Suppressor macrophage treated with lipopolysaccharide for 1 hour (primary cell): Measurements from ENCODE around the gene MAPK7.
"Not testable (repeated sequence)": the region's sequence is repeated elsewhere in the genome, so short reads cannot be mapped to it uniquely, and the experiment has no call there.

Experiments used
- DNase-seq, 3 donors: peaks; one replicate each; pipeline ENCODE4 v3.0.0-alpha.2; 2020 to 2022

The MAPK7 gene

DNA sequence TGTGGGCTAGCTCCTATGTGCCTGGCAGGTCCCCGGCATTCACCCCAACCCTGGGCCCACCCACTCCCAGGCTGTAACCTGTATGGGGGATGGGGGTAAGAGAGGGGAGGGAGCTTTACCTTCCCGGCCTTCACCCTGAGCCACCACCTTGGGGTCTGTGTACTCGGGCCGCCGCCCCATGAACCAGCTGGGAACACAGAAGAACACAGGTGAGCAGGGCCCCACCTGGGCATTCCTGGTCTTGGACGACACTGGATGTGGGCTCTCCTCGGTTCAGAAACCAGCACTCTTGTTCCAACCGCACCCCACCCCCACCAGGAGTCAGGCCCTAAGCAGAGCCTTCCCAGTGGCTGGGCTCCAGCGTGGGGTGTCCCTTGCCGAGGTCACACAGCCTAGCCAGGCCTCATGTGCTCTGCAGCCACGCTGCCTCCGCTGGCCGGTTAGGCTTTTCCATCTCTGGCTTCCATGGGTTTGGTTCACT lies 34.6 kb upstream of the MAPK7 start:
- no peak for DNase-seq

- no peak for DNase-seq
These were observed 33.8 kb upstream of the MAPK7 start for GRCh38 chr17:19344311-19345066.

DNA sequence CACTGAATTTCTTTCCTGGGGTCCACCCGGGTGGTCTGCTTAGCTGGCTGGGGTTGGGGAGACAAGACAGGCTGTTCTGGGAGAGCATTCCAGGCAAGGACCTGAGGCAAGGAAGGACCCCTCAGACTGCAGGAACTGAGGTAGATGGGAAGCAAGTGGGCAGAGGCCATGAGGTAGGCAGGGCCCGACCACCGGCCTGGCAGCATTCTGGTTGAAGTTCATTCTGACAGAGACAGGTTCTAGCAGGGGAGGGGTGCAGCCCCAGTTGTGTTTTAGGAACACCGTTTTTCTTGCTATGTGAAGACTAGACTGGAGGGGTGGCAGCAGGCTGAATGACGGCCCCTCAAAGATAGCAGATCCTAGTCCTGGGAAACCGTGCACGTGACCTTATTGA lies 33.2 kb upstream of the MAPK7 start:
- DNase-seq, result no peak

DNA sequence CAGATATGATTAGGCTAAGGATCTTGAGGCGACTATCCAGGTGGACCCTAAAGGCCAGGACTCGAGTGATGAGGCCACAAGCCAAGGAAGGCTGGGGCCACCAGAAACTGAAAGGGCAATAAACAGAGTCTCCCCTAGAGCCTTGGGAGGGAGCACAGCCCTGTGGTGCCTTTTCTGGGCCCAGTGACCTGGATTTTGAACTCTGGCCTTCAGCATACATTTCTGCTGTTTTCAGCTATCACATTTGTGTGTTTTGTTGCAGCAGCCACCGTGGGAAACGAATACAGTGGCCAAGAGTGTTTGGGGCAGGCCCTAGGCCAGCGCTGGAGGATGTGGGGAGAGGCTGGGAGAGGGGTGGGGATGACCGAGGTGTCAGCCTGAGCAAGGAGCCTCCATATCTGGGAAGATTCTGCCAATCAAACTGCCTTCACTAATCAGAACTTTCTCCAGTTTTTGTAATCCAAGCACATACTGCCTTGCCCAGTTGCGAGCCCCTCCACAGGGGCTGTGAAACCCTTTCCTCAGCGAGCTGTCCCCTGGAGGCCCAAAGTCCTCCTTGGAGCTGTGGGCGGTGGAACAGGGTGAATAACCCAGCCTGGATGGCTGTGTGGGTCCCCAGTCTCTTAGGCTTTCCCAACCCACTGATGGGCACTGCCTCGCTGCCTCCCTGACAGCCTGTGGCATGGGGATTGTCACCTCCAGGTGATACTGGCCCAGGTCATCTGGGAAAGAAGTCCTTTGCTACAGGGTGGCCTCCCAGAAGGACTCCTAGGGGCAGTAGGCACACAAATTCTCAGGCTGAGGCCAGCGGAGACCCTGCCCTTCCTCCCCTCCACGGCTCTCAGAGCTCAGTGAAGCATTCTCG lies 32.6 kb upstream of the MAPK7 start:
- DNase-seq, result no peak

GRCh38 chr17:19346351-19347255 lies 31.7 kb upstream of the MAPK7 start:
- no peak for DNase-seq

DNA sequence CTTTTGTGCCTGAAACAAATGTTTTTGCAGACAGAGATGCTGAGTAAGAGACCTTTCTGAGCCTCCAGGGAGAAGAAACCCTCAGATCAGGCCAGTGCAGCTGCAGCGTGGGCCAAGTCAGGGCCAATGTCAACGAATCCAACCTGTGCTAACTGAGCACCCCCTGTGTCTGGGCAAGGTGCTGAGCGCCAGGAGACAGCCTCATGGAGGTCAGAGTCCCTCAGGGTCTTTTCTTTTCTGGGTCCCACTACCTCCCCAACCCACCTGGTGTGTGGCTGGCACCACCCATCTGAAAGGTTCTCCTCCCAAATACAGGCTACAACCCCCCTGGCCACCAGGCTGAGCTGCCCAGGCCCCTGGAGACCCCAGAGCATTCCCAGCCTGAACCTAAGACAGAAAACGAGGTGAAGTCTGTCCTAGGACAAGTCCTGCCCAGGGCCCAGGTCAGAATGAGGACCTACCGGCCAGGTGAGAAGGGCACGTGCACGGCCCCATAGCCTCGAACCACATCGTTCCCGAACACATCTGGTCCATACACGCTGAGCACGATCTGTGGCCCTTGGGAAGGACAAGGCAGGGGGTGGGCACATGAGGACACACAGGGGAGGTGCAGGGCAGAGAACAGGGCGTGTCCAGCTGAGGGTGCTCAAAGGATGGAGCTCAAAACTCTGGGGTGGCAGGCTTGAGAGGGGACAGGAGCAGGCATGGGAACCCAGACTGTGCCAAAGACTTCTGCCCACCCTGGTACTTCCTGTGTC lies 30.8 kb upstream of the MAPK7 start:
- DNase-seq, result no peak

- no peak for DNase-seq
These were observed 30.1 kb upstream of the MAPK7 start for GRCh38 chr17:19348081-19348650.

DNA sequence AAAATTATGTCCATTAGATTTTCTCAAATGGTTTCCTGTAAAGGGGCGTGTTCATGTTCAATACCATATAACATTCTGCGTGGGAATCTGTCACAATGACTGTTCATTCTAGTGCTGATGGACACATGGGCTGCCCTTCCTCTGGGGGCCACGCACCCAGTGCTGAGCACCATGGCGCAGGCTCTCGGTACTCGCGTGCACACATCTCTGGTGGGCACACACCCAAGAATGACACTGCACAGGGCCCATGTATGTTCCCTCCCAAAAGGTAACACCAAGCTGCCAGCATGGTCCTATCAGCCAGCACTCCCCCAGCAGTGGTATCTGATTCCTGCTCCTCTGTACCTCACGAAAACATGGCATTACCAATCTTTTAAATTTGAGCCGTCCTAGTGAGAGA lies 29.5 kb upstream of the MAPK7 start:
- no peak for DNase-seq

GRCh38 chr17:19353401-19353800 lies 24.9 kb upstream of the MAPK7 start:
- DNase-seq, result not testable (repeated sequence)

GRCh38 chr17:19354748-19355147 lies 23.6 kb upstream of the MAPK7 start:
- no peak for DNase-seq

DNA sequence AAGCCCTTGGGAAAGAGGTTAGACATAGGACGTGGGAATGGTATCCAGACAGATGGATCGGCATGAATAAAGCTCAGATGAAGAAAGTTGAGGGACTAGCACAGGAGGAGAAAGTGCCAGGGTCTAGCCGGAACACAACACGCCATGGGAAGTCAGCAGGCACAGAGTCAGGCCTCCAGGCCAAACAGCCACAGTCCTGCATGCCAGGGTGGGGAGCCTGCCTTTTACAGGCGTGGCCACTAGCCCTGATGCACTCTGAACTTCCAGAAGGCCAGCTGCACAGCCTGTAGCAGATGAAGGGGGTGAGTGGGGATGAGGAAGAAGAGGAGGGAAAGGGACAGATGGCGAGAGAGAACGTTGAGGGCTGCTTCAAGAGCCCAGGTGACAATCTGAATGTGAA lies 20.9 kb upstream of the MAPK7 start:
- no peak for DNase-seq

- DNase-seq, result peak in 1 of 3 donors; percentile 7
These were observed 20.5 kb upstream of the MAPK7 start for GRCh38 chr17:19357761-19358160.

- DNase-seq, result no peak
These were observed 19.1 kb upstream of the MAPK7 start for GRCh38 chr17:19359151-19359550.

DNA sequence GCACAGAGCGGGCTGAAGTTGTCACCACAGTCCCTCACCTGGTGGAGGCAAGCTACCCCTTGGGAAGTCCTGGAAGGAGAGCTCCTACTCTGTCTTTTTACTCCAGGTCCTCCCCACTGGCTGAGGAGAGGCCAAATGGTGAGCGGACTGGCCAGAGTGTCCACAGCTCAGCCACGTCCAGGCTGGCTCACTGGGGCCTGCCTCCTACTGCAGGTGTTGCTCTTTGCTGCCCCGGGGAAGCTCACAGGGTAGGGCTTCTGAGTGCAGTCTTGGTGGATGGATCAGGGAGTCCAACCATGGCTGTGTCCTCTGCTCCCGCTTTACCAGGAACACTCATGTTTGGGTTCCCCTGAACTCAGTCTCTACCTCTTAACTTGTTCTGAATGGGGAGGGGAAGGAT lies 18.4 kb upstream of the MAPK7 start:
- DNase-seq, result no peak

- no peak for DNase-seq
These were observed 17.5 kb upstream of the MAPK7 start for GRCh38 chr17:19360772-19361171.

DNA sequence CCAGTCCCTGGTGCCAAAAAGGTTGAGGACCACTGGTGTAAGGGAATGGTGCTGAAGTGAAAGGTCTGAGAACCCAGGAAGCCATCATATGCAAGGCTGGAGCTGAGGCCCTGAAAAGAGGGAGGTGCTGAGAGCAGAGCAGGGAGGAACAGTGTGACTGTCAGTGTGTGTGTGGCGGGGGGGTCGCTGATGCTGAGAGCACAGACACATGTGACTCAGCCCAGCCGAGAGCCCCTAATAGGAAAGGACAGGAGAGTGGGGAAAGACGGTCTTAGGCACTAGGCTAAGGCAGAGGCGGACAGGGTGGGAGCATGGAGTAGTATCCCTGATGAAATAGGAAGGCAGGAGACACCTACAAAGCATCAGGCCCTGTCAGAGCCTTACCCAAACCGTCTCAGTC lies 17.0 kb upstream of the MAPK7 start:
- no peak for DNase-seq

GRCh38 chr17:19361944-19362276 lies 16.4 kb upstream of the MAPK7 start:
- no peak for DNase-seq

DNA sequence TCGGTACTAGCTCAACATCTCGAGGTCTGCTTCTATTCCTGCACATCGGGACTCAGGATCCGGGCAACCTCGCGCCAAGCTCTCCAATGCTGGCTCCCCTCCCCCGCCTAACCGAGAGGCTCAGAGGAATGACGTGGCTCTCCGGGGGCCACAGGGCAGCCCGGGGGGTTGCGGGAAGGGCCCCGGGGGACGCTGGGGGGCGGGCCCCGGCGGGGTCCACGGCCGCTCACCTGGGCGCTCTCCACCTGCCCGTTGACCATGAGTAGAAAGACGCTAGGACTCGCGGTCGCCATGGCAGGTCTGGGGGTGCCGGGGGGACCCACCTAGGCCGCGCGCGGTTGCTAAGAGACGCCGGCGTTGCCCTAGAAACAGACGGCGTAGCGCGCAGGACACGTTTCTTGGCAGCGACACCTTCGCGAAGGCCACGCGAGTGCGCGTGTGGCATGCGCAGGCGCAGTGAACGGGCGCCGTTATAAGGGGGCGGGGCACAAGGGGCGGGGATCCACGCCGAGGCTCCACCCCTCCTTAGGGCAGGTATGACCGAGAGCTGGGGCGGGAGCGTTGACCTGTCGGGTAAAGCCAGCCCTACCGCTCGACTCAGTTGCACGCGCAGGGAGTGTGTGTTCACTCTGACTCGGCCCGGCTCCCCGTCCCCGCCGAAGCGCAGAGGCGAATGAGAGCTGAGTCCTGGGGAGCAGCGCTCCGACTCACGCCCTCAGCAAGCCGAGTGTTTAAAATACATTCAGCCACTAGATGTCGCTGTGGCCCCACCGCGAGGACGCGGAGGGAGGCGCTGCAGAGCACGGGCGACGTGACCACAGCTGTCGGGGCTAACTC lies 15.8 kb upstream of the MAPK7 start, which contains the start of gene B9D1:
Gene B9D1 (minus strand): TSS at position 447 of the 837 bp plus-strand sequence. CDS start 154 bp downstream, at position 293.
- peak; percentile 92 to 97 (median 93) for DNase-seq

DNA sequence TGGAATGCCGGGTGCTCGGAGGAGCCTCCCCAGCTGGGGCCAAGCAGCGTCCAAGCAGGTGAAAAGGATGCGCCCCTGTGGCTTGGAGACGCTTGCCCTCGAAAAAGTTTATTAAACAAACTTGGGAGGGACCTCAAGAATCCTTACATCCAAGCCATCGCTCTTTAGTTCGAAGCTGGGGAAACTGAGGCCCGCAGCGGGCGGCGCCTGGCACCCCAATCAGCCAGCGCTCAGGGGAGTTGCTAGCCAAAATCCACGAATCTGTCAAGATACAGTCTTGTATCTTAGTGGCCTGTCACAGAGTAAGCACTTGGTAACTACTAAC lies 15.2 kb upstream of the MAPK7 start:
- DNase-seq, result no peak

DNA sequence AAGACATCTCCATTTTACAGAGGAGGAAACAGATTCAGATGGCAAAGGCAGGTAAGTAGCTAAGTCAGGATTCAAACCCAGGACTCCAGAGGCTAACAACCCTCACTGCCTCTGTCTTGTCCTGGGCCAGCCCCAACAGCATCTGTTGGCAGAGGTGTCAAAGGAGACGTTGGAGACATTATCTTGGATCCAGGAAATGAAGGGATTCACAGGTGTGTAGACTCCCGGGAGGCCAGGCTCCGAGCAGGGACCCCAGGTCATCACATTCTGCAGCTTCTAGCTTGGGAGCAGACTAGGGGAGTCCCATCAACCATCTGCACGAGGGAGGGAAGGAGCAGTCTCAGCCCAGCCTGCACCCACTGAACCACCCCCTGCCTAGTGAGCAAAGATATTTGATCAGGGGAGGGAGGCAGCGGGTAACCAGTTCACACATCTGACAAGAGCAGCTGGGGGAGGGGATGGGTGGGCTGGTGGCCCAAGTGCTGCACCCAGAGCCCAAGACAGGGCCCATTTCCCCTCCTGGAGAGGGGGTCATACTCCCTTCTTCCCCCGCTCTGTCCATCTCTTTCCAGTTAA lies 14.8 kb upstream of the MAPK7 start:
- DNase-seq, result no peak
